ENCODE data around the gene ASTN2. TPM values are rescaled to one million over a fixed set of nuclear protein-coding genes. Genes with fewer than 3 reads are reported as not detected.

ASTN2 gene
- total RNA-seq, 4 donors from 2014 or later: 3.0 to 7.0 (median 5.2) TPM

DNA sequence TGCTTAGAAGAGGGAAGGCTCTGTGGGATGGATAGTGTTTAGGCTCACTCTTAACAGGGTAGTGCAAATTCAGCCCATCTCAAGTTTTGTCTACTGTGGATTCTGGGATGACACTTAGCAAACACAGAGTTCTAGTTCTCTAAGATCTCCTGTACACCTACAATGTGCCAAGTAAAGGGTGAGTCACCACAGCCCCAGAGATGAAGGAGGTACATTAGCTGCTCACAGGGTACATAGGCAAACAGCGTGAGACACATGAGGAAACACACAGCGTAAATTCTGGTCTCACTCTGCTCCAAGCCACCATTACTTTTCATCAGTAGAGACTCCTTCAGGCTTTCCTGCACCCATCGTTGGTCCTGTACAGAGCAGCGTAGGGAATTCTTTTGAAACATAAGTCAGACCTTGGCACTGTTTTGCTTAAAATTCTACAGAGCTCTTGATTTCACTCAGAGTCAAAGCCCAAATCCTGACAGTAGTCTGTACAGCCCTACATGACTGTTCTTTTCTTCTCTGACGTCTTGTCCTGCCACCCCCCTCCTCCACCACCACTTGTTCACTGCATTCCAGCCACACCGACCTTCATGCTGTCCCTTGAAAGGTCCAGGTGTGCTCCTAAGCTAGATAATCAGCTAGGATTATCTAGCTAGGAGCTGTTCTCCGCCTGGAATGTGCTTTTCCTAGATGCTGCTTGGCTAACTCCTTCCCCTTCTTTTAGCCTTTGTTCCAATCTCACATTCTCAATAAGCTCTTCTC is 8.7 kb downstream of the ASTN2 start:
- TF ChIP-seq, protein P1, sequence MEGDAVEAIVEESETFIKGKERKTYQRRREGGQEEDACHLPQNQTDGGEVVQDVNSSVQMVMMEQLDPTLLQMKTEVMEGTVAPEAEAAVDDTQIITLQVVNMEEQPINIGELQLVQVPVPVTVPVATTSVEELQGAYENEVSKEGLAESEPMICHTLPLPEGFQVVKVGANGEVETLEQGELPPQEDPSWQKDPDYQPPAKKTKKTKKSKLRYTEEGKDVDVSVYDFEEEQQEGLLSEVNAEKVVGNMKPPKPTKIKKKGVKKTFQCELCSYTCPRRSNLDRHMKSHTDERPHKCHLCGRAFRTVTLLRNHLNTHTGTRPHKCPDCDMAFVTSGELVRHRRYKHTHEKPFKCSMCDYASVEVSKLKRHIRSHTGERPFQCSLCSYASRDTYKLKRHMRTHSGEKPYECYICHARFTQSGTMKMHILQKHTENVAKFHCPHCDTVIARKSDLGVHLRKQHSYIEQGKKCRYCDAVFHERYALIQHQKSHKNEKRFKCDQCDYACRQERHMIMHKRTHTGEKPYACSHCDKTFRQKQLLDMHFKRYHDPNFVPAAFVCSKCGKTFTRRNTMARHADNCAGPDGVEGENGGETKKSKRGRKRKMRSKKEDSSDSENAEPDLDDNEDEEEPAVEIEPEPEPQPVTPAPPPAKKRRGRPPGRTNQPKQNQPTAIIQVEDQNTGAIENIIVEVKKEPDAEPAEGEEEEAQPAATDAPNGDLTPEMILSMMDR (IDR thresholded peaks at IDR 0.05): no peak
- TF ChIP-seq POLR2AphosphoS5 (IDR thresholded peaks at IDR 0.05) (no peak), EP300 (IDR thresholded peaks at IDR 0.05; ENCODE audit: low read depth) (no peak), POLR2A (IDR thresholded peaks at IDR 0.05) (no peak)
- Histone ChIP-seq H3K4me1 (no peaks in the 10 kb centered on the region), H3K36me3 (no peaks in the 10 kb centered on the region), H3K4me3 (no peak overlapping the region), H3K27ac (no peak overlapping the region), H3K9me3 (no peaks in the 10 kb centered on the region), H3K27me3 (peaks cover 7% of the 10 kb centered on the region)
- in situ Hi-C loops (cut with MboI; ENCODE audit: low pct_ligation_motif_present in 1 of 4, low pct_unique_long_range_greater_than_20kb in 1 of 4, low sequenced_read_pairs in 3 of 4) (no loop called here), intact Hi-C loops (cut with DNase I; ENCODE audit: low total_unique reads) (no loop called here)
- DNase-seq: no peak
- WGBS, 2 donors (ENCODE audit: low coverage in 1 of 2): 60 to 70% methylated on average over 5 to 7 of the region's 7 CpGs

DNA sequence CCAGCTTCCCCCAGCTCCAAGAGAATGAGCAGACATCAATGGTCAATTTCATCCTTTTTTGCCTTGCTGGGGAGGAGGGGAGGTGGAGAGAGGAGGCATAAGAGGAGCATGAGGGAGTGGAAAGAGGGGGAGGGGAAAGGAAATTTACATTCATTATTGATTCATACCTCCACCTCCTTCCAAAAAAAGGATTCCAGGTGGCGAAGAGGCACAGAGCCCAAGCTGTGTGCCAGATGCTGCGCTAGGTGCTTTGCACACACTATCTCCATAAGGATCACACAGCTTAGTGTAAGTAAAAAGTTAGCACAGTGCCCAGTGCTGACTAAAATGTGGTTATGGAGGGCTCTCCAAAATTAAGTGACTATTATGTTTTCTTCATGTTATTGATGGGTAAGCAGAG is 11.0 kb downstream of the ASTN2 start:
- no peak overlapping the region for H3K27ac ChIP-seq
- in situ Hi-C loops (cut with MboI; ENCODE audit: low pct_ligation_motif_present in 1 of 4, low pct_unique_long_range_greater_than_20kb in 1 of 4, low sequenced_read_pairs in 3 of 4): no loop called here
- DNase-seq: no peak
- no peaks in the 10 kb centered on the region for H3K9me3 ChIP-seq
- TF ChIP-seq EP300 (IDR thresholded peaks at IDR 0.05; ENCODE audit: low read depth) (no peak), POLR2AphosphoS5 (IDR thresholded peaks at IDR 0.05) (no peak), POLR2A (IDR thresholded peaks at IDR 0.05) (no peak)
- TF ChIP-seq, protein P1 (IDR thresholded peaks at IDR 0.05): no peak
- H3K36me3 ChIP-seq: no peaks in the 10 kb centered on the region
- no peak overlapping the region for H3K4me3 ChIP-seq
- H3K27me3 ChIP-seq: peaks cover 17% of the 10 kb centered on the region
- 77 to 90% methylated on average over 2 of the region's 2 CpGs for WGBS, 2 donors (ENCODE audit: low coverage in 1 of 2)
- intact Hi-C loops (cut with DNase I; ENCODE audit: low total_unique reads): no loop called here
- no peaks in the 10 kb centered on the region for H3K4me1 ChIP-seq

DNA sequence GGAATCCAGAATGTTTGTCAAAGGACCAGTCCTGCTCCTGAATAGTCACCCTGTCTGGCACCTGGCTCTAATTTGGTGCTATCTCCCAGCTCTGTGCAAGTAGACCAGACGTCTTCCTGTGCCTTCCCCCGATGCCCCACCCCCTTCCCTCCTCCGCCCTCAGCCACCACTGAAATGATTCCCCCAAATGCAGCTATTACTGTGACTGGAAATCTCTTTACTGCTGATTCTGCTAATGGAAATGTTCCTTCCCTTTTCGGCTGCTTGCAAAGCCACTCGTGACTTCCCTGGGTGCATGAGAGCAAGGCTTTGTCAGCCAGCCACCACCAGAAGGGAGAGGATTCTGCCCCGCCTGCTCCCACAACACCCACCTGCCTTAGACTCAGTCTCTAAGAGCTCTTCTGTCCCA is 11.4 kb downstream of the ASTN2 start:
- peaks cover 17% of the 10 kb centered on the region for H3K27me3 ChIP-seq
- H3K9me3 ChIP-seq: no peaks in the 10 kb centered on the region
- H3K4me3 ChIP-seq: no peak overlapping the region
- no peaks in the 10 kb centered on the region for H3K4me1 ChIP-seq
- no peak overlapping the region for H3K27ac ChIP-seq
- WGBS, 2 donors (ENCODE audit: low coverage in 1 of 2): 32 to 38% methylated on average over 3 to 6 of the region's 6 CpGs
- DNase-seq: no peak
- no peak for TF ChIP-seq POLR2A (IDR thresholded peaks at IDR 0.05)
- no peak for TF ChIP-seq EP300 (IDR thresholded peaks at IDR 0.05; ENCODE audit: low read depth)
- TF ChIP-seq POLR2AphosphoS5 (IDR thresholded peaks at IDR 0.05): no peak
- TF ChIP-seq, protein P1 (IDR thresholded peaks at IDR 0.05): no peak
- intact Hi-C loops (cut with DNase I; ENCODE audit: low total_unique reads) (no loop called here), in situ Hi-C loops (cut with MboI; ENCODE audit: low pct_ligation_motif_present in 1 of 4, low pct_unique_long_range_greater_than_20kb in 1 of 4, low sequenced_read_pairs in 3 of 4) (no loop called here)
- H3K36me3 ChIP-seq: no peaks in the 10 kb centered on the region

DNA sequence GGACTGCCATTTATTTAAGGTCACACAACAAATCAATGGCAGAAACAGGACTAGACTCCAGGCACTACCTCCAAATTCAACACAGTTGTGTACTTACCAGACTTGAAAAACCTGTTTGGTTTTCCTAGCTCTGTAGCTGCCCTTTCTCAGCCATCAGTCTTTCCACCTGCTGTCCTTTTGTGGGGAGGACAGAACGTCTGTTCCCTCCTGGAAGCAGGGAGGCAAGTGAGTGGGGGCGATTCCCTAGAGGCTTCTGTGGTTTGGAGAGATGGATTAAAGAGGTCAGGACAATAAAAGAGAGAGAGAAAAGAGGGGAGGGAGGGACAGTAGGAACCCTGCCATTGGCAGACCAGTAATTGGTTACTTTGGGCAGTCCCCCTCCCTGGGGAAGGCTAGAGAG is 14.7 kb downstream of the ASTN2 start:
- H3K9me3 ChIP-seq: no peaks in the 10 kb centered on the region
- TF ChIP-seq, protein P1 (IDR thresholded peaks at IDR 0.05): no peak
- TF ChIP-seq POLR2AphosphoS5 (IDR thresholded peaks at IDR 0.05): no peak
- TF ChIP-seq EP300 (IDR thresholded peaks at IDR 0.05; ENCODE audit: low read depth): no peak
- no peak for TF ChIP-seq POLR2A (IDR thresholded peaks at IDR 0.05)
- in situ Hi-C loops (cut with MboI; ENCODE audit: low pct_ligation_motif_present in 1 of 4, low pct_unique_long_range_greater_than_20kb in 1 of 4, low sequenced_read_pairs in 3 of 4): no loop called here
- no peaks in the 10 kb centered on the region for H3K36me3 ChIP-seq
- intact Hi-C loops (cut with DNase I; ENCODE audit: low total_unique reads): no loop called here
- no peaks in the 10 kb centered on the region for H3K4me1 ChIP-seq
- H3K27me3 ChIP-seq: peaks cover 12% of the 10 kb centered on the region
- H3K27ac ChIP-seq: no peak overlapping the region
- WGBS, 2 donors (ENCODE audit: low coverage in 1 of 2): 11 to 20% methylated on average over 2 of the region's 2 CpGs
- H3K4me3 ChIP-seq: no peak overlapping the region
- DNase-seq: no peak

Measured in transverse colon (tissue), 4 donors.